Fibroblast of skin of right quadriceps (primary cell): ENCODE results near the gene CFDP1.
"Not testable (repeated sequence)": the region's sequence is repeated elsewhere in the genome, so short reads cannot be mapped to it uniquely, and the experiment has no call there.

Experiments used
- DNase-seq: peaks from one replicate; pipeline ENCODE4 v3.0.0-alpha.2; 2013

Gene CFDP1

GRCh38 chr16:75287708-75288107 is 145.6 kb downstream of the CFDP1 start:
- DNase-seq, result no peak

- DNase-seq, result no peak
These were observed 146.9 kb downstream of the CFDP1 start for GRCh38 chr16:75286389-75286788.

- peak; percentile 48 for DNase-seq
These were observed 150.6 kb downstream of the CFDP1 start for GRCh38 chr16:75282466-75283281.

- DNase-seq, result no peak
These were observed 151.5 kb downstream of the CFDP1 start for GRCh38 chr16:75281826-75282225.

GRCh38 chr16:75281009-75281408 is 152.3 kb downstream of the CFDP1 start:
- DNase-seq, result not testable (repeated sequence)

- no peak for DNase-seq
These were observed 152.9 kb downstream of the CFDP1 start for GRCh38 chr16:75280331-75280804.

DNA sequence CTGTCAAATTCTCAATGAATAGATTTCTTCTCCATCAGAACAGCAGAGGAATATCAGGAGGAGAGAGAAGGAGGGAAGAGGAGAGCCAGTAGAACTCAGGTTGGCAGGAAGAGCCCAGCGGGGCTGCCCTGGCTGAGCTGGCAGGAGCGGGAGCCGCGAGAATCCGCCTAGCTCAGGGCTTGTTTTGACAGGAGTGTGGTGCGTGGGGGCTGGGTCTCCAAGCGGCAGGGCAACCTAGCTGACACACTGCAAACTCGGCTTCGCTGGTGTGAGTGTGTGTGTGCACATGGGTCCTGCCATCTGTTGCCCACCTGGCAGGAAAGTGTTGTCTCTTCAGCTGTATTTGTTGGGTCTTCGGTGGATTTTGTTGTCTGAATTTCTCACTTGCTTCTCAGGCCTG is 154.0 kb downstream of the CFDP1 start:
- DNase-seq, result no peak

- DNase-seq, result no peak
These were observed 160.0 kb downstream of the CFDP1 start for GRCh38 chr16:75273054-75273925.

DNA sequence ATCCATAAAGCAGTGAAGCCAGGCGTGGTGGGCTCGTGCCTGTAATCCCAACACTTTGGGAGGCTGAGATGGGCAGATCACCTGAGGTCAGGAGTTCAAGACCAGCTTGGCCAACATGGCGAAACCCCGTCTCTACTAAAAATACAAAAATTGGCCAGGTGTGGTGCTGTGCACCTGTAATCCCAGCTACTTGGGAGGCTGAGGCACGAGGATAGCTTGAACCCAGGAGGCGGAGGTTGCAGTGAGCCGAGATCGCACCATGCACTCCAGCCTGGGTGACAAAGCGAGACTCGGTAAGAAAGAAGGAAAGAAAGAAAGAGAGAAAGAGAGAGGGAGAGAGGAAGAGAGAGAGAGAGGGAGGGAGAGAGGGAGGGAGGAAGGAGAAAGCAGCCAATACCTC is 160.7 kb downstream of the CFDP1 start:
- not testable (repeated sequence) for DNase-seq

- no peak for DNase-seq
These were observed 161.2 kb downstream of the CFDP1 start for GRCh38 chr16:75272097-75272551.

DNA sequence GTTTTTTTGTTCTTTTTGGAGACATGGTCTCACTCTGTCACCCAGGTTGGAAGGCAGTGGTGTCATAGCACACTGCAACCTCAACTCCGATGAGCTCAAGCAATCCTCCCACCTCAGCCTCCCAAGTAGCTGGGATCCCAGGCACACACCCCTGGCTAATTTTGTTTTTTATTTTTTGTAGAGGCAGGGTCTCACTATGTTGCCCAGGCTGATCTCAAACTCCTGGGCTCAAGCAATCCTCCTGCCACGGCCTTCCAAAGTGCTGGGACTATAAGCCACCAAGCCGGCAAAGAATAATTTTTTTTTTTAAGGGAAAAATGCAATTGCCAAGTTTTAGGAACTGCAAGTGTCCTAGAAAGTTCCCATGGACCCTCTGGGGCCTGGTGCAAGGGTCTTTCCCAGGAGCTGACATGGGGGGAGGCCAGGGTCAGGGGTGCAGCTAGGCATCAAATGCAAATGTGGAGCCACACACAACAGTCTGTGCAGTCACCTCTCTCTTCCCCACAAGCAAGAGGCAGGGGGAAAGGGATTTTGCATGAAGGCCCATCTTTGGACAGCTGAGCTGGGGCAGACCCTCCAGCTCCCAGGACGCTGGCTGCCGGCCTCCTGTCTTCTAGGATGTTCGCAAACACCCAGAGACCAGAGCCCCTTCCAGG is 161.7 kb downstream of the CFDP1 start:
- no peak for DNase-seq

GRCh38 chr16:75269358-75269757 is 163.9 kb downstream of the CFDP1 start:
- not testable (repeated sequence) for DNase-seq

- DNase-seq, result no peak
These were observed 165.6 kb downstream of the CFDP1 start for GRCh38 chr16:75267631-75268264.

- no peak for DNase-seq
These were observed 166.3 kb downstream of the CFDP1 start for GRCh38 chr16:75266738-75267630.

GRCh38 chr16:75265911-75266701 is 167.2 kb downstream of the CFDP1 start:
- peak; percentile 59 for DNase-seq

DNA sequence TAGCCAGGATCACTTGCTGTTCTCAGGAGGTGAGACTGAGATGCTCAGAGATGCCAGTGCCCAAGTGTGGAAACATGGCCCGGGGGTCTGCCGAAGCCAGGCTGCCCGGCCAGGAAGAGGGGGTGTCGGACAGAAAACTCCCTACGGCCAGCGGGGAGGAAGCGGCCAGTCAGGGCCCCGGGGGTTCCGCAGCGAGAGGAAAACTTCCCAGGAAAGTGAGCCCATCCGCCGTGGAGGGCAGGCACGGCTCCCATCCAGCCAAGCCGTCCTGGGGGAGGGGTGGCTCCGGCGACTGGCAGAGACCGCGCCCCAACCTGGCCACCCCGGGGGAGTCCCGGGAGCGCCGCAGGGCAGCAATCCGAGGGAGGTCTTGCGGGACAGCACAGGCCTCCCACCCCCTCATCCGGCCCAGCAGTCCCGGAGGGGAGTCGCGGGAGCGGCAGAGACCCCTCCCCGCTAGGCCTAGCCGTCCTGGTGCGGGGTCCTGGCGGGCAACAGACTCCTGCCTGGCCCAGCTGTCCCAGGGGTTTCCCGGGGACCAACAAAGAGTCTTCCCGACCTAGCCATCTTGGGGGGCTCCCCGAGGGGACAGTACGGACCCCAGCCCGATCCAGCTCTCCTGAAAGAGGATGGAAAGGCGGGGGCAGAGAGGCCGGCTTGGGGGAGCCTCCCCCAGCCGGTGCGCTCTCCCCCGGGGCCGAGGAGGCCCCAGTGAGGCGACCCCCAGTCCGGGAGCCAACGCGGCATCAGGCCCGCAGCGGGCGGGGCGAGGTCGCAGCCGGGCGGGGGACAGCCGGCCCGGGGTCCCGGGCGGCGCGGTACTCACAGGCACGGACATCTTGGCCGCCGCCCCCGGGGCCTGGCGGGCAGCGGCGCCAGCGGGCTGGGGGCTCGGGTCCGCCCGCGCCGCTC is 168.0 kb downstream of the CFDP1 start:
- DNase-seq, result no peak

DNA sequence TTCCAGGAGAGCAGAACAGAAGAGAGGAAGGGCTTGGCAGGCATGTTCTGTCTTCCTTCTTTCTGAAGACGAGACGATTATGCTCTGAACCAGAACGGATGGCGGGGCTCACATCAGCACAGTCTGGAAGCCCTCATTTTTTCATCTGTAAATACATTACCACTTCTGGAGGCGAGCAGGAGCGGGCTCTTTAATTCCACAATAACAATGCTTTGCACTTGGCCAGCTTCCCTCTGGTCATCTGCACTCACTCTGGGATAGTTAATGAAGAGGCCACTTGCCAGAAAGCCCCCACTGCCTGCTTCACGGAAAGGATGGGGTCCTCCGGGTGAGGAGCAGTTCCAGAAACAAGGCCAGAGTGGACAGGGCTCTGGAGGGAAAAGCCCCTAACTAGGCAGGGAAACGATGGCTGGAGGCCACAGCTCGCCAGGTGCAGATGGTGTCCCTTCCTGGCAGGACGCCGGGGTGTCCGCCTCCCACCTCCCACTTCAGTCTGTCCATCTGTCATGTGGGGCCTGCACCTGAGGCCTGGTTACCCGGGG is 168.8 kb downstream of the CFDP1 start:
- no peak for DNase-seq

- DNase-seq, result no peak
These were observed 169.3 kb downstream of the CFDP1 start for GRCh38 chr16:75263963-75264445.
